VCaP (cell line): ENCODE measurements around the gene PTX4.

Experiments
- H3K27ac ChIP-seq: fragments of 450-650 bp; 2 replicates; pipeline ENCODE4 v1.5.1; 2017
- CTCF ChIP-seq: fragments of 450-650 bp; conservative IDR thresholded peaks from 2 replicates; pipeline ENCODE4 v1.5.1; 2017; ENCODE audit warnings: mild to moderate bottlenecking, moderate library complexity

Gene PTX4

GRCh38 chr16:1451702-1452392 is 36.9 kb downstream of the PTX4 start:
- no peak overlapping the region for H3K27ac ChIP-seq
- TF ChIP-seq CTCF, result no peak

GRCh38 chr16:1450841-1451240 is 37.9 kb downstream of the PTX4 start:
- no peak overlapping the region for H3K27ac ChIP-seq
- TF ChIP-seq CTCF, result no peak

GRCh38 chr16:1450218-1450617 is 38.5 kb downstream of the PTX4 start:
- H3K27ac ChIP-seq, result no peak overlapping the region
- TF ChIP-seq CTCF, result no peak

DNA sequence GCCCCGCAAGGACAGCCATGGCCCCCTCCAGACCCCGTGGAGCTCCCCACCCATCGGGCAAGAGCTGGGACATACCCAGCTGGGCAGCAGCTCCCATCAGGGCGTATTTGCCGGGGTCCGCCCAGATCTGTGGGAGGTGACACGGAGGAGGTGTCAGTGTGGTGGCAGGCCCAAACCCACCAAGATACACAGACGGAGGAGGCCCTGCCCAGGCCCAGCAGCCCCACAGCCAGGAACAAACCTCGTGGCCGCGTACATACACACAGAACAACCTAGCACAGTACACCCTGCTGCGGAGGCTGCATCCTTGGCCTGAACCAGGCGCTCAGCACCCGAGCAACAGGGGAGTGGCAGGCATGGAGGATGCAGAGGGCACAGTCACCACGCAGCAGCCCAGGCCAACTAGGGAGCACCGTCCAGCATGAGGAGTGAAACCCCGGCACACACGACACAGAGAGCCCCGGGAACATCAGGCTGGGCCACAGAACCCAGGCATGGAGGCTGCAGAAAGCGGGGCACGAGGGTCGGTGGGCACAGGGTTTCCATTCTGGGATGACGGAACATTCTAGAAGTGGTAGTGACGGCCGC is 39.4 kb downstream of the PTX4 start:
- no peak for TF ChIP-seq CTCF
- H3K27ac ChIP-seq, result no peak overlapping the region

- H3K27ac ChIP-seq, result no peak overlapping the region
- no peak for TF ChIP-seq CTCF
These were observed 40.1 kb downstream of the PTX4 start for GRCh38 chr16:1448536-1449116.

- H3K27ac ChIP-seq, result no peak overlapping the region
- TF ChIP-seq CTCF, result no peak
These were observed 40.8 kb downstream of the PTX4 start for GRCh38 chr16:1447965-1448364.

GRCh38 chr16:1446296-1447080 is 42.3 kb downstream of the PTX4 start:
- no peak for TF ChIP-seq CTCF
- H3K27ac ChIP-seq, result no peak overlapping the region
